Glutamatergic neuron (in vitro differentiated cells): Measurements from ENCODE around the gene FOSB. TPM values are rescaled to one million over a fixed set of nuclear protein-coding genes. Genes with fewer than 3 reads are reported as not detected.

Experiments
- DNase-seq: peaks from one replicate; pipeline ENCODE4 v3.0.0; 2022
- H3K27ac Mint-ChIP-seq: one replicate; pipeline ENCODE4 v1.8.0; 2020; ENCODE audit warnings: mild to moderate bottlenecking, mixed read lengths, inconsistent platforms; ENCODE audit not compliant: unreplicated experiment
- H3K27me3 Mint-ChIP-seq: one replicate; pipeline ENCODE4 v1.8.0; 2020; ENCODE audit warnings: mild to moderate bottlenecking, moderate library complexity, mixed read lengths, inconsistent platforms; ENCODE audit not compliant: unreplicated experiment
- H3K36me3 Mint-ChIP-seq: one replicate; pipeline ENCODE4 v1.8.0; 2020; ENCODE audit warnings: mild to moderate bottlenecking, mixed read lengths, inconsistent platforms; ENCODE audit not compliant: unreplicated experiment
- H3K4me1 Mint-ChIP-seq: one replicate; pipeline ENCODE4 v1.8.0; 2020; ENCODE audit warnings: mild to moderate bottlenecking, low read depth, mixed read lengths, inconsistent platforms; ENCODE audit not compliant: unreplicated experiment
- H3K4me3 Mint-ChIP-seq: one replicate; pipeline ENCODE4 v1.8.0; 2020; ENCODE audit warnings: mild to moderate bottlenecking, mixed read lengths, inconsistent platforms; ENCODE audit not compliant: unreplicated experiment
- H3K9me3 Mint-ChIP-seq: one replicate; pipeline ENCODE4 v1.8.0; 2020; ENCODE audit warnings: mild to moderate bottlenecking, moderate library complexity, mixed read lengths, inconsistent platforms; ENCODE audit not compliant: unreplicated experiment
- total RNA-seq: library from RNA; stranded (reverse); fragmentation: NEBNext Ultra II Directional; extraction: Animal tissue kit (Norgen Biotek cat#: 25700); gene quantifications from one replicate; pipeline ENCODE4 v1.2.1, GENCODE V29; 2021; ENCODE audit not compliant: unreplicated experiment
- TF ChIP-seq, protein P1 (sequence below): fragments of 200-600 bp; sonication (generic); IDR thresholded peaks from one replicate; pipeline ENCODE4 v1.5.0; 2021; ENCODE audit not compliant: partially characterized antibody, unreplicated experiment

The FOSB gene
- total RNA-seq, 1 donor from 2014 or later: not detected

GRCh38 chr19:45460807-45461347 is 6.9 kb upstream of the FOSB start:
- no peaks in the 10 kb centered on the region for H3K4me1 Mint-ChIP-seq
- peaks cover 4% of the 10 kb centered on the region for H3K9me3 Mint-ChIP-seq
- no peak for DNase-seq
- H3K27me3 Mint-ChIP-seq: peaks cover 2% of the 10 kb centered on the region
- H3K36me3 Mint-ChIP-seq: no peaks in the 10 kb centered on the region
- TF ChIP-seq, protein P1, sequence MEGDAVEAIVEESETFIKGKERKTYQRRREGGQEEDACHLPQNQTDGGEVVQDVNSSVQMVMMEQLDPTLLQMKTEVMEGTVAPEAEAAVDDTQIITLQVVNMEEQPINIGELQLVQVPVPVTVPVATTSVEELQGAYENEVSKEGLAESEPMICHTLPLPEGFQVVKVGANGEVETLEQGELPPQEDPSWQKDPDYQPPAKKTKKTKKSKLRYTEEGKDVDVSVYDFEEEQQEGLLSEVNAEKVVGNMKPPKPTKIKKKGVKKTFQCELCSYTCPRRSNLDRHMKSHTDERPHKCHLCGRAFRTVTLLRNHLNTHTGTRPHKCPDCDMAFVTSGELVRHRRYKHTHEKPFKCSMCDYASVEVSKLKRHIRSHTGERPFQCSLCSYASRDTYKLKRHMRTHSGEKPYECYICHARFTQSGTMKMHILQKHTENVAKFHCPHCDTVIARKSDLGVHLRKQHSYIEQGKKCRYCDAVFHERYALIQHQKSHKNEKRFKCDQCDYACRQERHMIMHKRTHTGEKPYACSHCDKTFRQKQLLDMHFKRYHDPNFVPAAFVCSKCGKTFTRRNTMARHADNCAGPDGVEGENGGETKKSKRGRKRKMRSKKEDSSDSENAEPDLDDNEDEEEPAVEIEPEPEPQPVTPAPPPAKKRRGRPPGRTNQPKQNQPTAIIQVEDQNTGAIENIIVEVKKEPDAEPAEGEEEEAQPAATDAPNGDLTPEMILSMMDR: no peak
- no peak overlapping the region for H3K4me3 Mint-ChIP-seq
- no peak overlapping the region for H3K27ac Mint-ChIP-seq

DNA sequence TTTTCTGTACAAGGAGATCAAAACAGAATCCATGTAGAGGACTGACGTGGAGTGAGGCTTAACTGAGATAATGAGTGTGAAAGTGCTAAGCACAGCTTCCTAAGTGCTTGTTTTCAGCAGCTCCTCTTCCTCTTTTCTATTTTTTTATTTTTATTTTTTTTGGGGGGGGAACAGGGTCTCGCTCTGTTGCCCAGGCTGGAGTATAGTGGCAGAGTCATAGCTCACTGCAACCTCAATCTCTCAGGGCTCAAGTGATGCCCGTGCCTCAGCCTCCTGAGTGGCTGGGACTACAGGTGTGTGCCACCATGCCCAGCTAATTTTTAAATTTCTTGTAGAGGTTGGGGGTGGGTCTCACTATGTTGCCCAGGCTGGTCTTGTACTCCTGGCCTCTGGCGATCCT is 5.6 kb upstream of the FOSB start:
- TF ChIP-seq, protein P1: no peak
- H3K36me3 Mint-ChIP-seq: no peaks in the 10 kb centered on the region
- no peak overlapping the region for H3K4me3 Mint-ChIP-seq
- H3K27ac Mint-ChIP-seq: no peak overlapping the region
- H3K27me3 Mint-ChIP-seq: peaks cover 2% of the 10 kb centered on the region
- no peaks in the 10 kb centered on the region for H3K4me1 Mint-ChIP-seq
- DNase-seq: no peak
- peaks cover 2% of the 10 kb centered on the region for H3K9me3 Mint-ChIP-seq

- no peaks in the 10 kb centered on the region for H3K36me3 Mint-ChIP-seq
- H3K9me3 Mint-ChIP-seq: no peaks in the 10 kb centered on the region
- H3K27me3 Mint-ChIP-seq: peaks cover 6% of the 10 kb centered on the region
- TF ChIP-seq, protein P1: no peak
- DNase-seq: no peak
- H3K4me1 Mint-ChIP-seq: peaks cover 2% of the 10 kb centered on the region
- H3K4me3 Mint-ChIP-seq: no peak overlapping the region
- no peak overlapping the region for H3K27ac Mint-ChIP-seq
Measured at GRCh38 chr19:45463241-45463640, 4.6 kb upstream of the FOSB start.

GRCh38 chr19:45464274-45464673 is 3.5 kb upstream of the FOSB start:
- H3K27me3 Mint-ChIP-seq: peaks cover 10% of the 10 kb centered on the region
- DNase-seq: no peak
- H3K36me3 Mint-ChIP-seq: no peaks in the 10 kb centered on the region
- TF ChIP-seq, protein P1: no peak
- H3K4me3 Mint-ChIP-seq: no peak overlapping the region
- H3K27ac Mint-ChIP-seq: no peak overlapping the region
- H3K9me3 Mint-ChIP-seq: no peaks in the 10 kb centered on the region
- H3K4me1 Mint-ChIP-seq: peaks cover 5% of the 10 kb centered on the region

DNA sequence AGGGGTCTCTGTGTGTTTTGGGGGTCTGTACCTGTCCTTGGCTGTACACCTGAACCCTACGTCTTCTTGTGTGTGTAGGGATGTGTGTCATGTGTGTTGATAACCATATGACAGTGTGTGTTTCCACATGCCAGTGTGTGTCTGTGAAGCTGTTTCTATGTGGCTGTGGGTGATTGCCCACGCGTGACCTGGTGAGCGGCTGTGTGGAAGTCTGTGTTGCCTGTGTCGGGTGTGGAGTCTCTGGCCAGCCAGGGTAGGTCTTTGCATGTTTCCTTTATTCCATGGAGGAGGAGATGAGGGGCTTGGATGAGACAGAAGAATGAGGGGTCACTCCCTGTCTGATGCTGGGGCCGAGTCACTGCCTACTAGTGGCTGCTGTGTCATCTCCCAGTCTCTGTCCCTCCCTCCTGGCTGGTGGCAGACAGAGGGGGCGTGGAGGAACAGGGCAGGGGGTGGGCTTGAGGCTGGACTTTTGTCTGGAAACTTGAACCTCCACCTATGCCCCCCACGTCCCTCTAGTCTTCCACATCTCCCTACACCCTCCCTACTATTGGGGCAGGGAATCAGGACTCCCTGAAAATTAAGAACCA is 2.8 kb upstream of the FOSB start:
- no peak for DNase-seq
- Mint-ChIP-seq H3K27me3 (peaks cover 13% of the 10 kb centered on the region), H3K4me1 (peaks cover 5% of the 10 kb centered on the region), H3K9me3 (peaks cover 5% of the 10 kb centered on the region), H3K36me3 (no peaks in the 10 kb centered on the region), H3K27ac (no peak overlapping the region), H3K4me3 (no peak overlapping the region)
- TF ChIP-seq, protein P1: no peak
